ENCODE results near the gene TBC1D22B.
A peak's percentile ranks its signal among the peaks of the same experiment; 100 is the strongest.

The TBC1D22B gene

DNA sequence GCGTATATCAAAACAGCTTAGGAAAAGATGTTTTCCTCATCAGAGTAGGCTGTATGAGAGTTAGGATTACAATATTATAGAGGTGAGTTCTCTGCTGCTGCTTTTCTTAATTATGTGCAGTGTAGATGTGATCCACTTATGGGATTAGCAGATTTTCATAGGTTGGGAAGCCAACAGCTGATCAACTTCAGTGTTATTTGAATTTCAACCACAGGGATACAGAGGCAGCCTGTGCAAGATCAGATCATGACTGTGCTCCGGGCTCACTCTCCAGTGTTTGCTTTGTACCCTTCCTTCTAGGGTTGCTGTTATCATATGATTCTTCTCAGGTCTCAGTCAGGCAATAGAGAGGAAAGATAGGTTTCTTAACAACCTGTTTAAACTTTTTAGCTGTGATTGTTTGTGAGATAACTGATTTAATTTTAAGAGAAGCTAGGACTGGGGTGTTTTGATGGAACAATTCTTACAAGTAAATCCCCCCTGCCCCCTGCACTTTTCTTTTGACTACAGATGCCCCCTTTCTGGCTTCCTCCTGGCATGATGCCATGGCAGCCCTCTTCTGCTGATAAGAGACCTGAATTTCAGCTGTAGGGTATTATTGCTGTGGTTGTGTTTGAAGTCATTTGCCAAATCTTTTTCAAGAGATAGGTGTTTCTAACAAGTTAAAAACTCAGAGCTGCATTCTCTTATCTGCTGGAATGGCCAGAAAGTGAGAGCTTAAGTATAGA, 104.7 kb downstream of the TBC1D22B start:
- DNase-seq, result no peak

DNA sequence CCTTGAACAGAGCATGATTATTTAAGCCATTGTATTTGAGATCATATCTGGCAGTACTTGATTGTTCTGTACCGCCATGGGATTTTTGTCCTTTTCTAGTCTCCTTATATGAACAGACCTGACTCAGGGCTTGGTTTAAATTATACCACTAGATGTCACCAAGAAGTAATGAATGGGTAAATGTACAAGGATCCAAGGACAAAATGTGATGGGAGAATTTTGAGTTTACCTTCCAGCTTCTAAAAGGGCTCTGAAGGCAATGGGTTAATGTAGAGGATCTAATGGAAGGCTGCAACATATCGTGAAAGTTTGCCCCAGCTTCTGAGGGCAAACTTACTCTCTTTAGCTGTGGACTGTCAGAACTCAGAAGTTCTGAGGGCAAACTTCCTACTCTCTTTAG, 108.2 kb downstream of the TBC1D22B start:
- DNase-seq, result no peak

DNA sequence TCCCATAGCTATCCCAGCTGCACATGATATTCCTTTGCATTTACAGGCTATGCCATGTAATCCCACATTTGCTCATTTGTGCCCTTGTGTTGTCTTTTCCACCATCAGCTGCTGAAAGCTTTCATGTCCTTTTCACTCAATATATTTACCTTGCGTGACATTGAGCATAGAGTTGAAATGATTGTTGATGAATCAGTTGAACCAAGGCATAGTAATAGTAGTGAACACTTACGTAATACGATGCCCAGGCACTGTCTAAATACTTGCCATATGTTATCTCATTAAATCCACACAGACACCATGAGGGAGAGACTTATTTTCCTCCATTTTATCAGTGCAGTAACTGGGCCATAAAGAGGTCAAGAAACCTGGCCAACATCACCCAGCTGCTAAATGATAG, 109.3 kb downstream of the TBC1D22B start:
- DNase-seq, result no peak

DNA sequence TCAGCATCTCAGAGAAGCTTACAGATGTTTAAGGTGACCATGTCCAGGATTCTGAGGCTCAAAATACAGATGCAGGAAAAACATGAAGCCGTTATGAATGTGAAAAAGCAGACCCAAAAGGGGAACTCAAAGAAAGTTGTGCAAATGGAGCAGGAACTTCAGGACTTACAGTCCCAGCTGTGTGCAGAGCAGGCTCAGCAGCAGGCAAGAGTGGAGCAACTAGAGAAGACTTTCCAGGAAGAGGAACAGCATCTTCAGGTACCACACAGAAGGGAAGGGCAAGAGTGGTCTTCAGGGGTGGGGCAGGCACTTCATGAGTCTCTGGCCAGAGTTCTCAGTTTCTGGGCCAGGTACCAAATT, 111.4 kb downstream of the TBC1D22B start:
- DNase-seq, result no peak

- DNase-seq, result no peak
Observed at GRCh38 chr6:37369321-37370201, 112.0 kb downstream of the TBC1D22B start.

GRCh38 chr6:37371154-37372083, 113.8 kb downstream of the TBC1D22B start:
- no peak for DNase-seq

DNA sequence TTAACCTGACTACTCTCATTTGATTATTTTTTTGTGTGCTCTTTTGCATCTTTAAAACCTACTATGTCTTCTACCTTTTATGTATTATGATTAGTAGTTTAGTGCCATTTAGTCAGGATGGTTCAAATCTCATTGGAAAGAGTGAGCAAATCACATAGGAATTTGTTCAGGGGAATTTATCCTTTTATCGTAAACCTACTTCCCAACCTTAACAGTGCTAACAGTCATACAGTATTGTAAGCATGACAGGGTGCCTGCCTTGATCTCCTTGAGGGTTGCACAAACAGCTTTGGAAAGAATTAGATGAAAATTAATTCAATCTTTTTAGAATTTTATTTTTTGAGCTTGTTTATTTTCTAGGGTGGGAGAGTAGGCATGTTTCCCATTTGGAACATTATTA, 114.5 kb downstream of the TBC1D22B start:
- DNase-seq, result no peak

DNA sequence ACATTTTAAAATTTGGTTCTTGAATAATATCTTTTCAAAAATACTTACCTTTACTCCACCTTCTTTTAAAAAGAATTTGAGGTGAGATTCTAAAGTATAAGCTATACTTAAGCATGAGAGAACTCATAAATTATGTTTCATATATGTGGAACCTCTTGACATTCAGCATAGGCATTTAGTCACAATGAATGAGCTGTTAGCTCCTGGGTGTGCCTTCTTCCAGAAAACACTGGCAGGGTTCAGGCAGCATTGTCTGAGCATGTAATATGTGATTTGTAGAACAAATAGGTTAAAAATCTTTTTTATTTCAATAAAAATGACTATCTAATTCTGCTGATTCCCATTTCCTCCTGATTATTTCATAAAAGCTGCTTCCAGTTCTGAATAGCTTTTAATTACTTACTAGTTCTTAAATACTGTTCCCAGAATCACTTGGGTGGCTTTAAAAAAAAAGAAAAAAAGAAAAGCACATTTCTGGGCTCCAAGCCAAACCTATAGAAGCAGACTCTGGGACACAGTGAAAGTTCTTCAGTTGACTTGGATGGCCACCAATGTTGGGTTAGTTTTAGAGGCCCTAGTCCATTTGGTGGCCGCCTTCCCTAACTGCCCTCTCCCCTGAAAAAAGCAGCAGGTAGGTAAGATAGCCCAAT, 116.4 kb downstream of the TBC1D22B start:
- no peak for DNase-seq

DNA sequence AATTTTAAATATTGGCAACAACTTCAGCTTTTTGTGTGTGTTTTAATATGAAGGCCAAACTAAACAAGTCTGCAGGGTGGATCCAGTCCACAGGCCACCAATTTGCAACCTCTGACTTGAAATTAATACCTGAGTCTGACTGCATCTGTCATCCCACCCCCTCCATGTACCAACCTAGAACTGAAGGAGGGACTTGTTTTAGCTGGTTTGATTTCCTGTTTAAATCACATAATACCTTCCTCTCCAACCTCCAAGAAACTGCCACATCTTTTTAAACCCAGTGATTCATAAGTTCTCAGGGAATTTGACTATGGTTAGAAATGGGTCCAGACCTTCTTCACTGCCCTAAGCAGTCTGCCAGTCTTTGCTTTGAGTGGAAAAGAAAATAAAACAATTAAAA, 117.8 kb downstream of the TBC1D22B start:
- DNase-seq, result no peak

DNA sequence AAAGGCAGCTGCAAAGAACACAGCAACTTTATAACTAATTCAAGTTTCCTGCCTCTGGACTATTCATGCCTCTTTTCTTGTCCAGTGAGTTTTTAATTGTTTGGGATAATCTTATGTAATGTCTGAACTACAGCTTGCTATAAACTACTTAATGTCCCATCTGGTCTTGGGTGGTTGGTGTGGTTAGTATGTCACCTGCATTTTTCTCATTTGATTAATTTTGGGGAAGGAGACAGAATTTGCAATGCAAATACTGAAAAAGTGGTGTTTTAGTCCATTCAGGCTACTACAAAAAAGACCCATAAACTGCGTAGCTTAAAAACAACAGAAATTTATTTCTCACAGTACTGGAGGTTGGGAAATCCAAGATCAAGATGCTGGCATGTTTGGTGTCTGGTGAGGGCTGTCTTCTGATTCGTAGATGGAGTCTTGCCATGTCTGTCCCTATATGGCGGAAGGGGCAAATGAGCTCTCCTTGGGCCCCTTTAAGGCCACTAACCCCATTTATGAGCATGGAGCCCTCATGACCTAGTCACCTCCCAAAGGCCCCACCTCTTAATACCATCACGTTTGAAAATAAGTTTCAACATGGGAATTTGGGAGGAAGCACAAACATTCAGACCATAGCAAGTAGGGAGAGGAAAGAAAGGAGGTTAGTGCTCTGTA, 118.6 kb downstream of the TBC1D22B start:
- no peak for DNase-seq

DNA sequence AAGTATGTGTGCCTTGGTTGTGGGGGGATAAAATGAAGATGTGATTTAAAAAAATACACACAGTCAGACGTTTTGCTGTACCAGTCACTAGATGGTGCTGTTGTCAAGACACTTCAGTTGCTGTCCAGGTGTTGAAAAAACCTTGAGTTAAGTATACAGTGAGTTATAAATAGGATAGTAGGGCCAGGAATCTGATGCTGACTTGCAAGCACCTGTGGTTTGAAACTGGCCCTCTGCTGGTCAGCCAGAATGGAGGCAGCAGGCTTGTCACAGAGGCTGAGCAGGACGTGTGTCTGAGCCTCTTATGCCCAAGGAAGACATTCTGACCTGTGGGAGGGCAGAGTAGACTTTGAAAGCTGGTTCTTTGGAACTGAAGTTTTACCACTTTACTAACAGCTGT, 124.0 kb downstream of the TBC1D22B start:
- peak; percentile 58 for DNase-seq

All from CD4-positive, alpha-beta T cell treated with Interleukin-12 subunit alpha and Interleukin-12 subunit beta, for 1 hour (primary cell).